GM20000 (cell line): Measurements from ENCODE around the gene RYR3.

Experiments
- DNase-seq: peaks from one replicate; pipeline ENCODE4 v3.0.0; 2012; ENCODE audit warnings: low spot score
- CTCF ChIP-seq: IDR thresholded peaks from 2 replicates; pipeline ENCODE4 v1.5.1; 2012; ENCODE audit warnings: mild to moderate bottlenecking, control low read depth; ENCODE audit errors: extremely low read depth, missing control alignments

RYR3 gene

DNA sequence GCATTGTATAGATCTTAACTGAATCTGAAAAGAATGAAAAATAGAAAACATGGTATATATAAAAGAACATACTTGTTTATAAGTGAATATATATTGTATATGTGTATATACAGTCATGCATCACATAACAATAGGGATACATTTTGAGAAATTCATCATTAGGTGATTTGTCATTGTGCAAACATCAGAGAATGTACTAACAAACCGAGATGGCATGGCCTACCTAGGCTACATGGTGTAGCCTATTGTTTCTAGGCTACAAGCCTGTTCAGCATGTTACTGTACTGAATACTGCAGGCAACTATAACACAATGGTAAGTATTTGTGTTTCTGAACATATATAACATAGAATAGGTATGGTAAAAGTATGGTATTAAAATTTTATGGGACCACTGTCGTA is 592.9 kb downstream of the RYR3 start:
- no peak for TF ChIP-seq CTCF
- DNase-seq, result no peak

DNA sequence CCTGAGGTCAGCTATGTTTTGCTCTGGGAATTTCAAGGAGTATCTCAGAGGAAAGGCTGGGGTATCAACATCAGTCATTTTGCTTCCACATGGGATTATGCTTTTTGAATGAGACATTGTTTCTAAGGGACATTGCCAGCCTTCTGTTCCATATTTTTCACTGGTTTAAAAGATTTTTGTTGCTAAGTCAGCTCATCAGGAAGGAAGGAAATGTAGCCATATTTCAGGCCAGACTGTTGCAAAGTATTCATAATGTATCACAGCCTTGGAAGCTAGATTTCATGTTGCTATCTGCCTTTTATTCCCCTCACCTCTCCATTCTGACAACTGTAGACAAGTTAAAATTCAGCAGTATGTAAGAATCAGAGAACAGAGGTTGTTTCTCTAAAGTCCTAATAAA is 596.6 kb downstream of the RYR3 start:
- no peak for TF ChIP-seq CTCF
- no peak for DNase-seq

DNA sequence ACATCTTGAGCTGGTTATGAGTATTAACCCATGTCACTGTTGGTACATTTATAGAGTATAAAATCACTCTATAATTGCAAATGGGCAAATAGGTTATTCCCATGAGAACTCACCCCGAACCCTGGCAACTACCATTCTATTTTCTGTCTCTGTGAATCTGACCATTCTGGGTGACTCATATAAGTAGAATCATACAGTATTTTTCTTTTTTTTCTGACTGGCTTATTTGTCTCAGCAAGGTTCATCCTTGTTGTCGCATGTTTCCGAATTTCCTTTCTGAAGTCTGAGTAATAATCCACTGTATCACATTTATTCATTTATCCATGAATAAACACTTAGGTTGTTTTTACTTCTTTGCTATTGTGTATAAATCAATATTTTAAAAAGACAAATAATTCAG is 597.6 kb downstream of the RYR3 start:
- TF ChIP-seq CTCF, result no peak
- no peak for DNase-seq

- TF ChIP-seq CTCF, result no peak
- DNase-seq, result no peak
Observed at GRCh38 chr15:33910741-33911140, 600.0 kb downstream of the RYR3 start.

GRCh38 chr15:33912326-33912725 is 601.6 kb downstream of the RYR3 start:
- DNase-seq, result no peak
- TF ChIP-seq CTCF, result no peak

DNA sequence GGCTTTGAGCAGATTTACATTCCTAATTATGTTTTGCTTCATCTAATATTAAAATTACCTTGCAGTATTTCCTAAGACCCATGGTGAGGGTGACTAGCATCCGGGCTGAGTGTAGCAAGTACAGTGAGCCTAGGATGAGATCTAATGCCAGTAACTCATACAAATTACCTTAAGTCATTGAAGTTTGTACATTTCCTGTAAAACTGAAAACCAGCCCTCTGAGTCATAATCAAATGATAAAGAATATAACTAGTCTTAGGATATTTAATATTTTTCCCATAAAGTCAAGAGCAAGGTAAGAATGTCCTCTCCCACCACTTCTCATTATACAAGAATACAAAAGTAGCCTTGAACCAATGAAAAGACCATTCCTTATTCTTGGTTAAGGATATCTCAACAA is 602.7 kb downstream of the RYR3 start:
- TF ChIP-seq CTCF, result no peak
- DNase-seq, result no peak
